GM21528 (cell line): ENCODE data around the gene NAA16.
A peak's percentile ranks its signal among the peaks of the same experiment; 100 is the strongest.

ENCODE experiments used
- ATAC-seq: cut with Tn5 transposase; IDR thresholded peaks from one replicate; pipeline ENCODE4 v1.9.1; 2021; ENCODE audit warnings: mild to moderate bottlenecking, moderate library complexity; ENCODE audit not compliant: unreplicated experiment, low FRiP score

NAA16 gene

DNA sequence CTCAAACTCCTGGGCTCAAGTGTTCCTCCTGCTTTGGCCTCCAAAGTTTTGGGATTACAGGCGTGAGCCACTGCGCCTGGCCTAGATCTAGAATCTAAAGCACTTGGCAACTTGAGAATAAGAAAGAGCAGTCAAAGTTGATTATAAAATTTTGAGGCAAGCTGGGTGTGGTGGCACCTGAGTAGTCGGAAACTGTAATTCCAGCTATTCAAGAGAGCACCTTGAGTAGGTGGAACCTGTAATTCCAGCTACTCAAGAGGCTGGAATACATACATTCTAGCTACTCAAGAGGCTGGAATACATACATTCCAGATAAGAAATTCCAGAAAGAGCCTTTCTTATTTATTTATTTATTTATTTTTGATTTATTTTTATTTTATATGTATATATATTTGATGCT, 8.3 kb upstream of the NAA16 start:
- no peak for ATAC-seq

GRCh38 chr13:41304551-41304950, 6.5 kb upstream of the NAA16 start:
- ATAC-seq = no peak

DNA sequence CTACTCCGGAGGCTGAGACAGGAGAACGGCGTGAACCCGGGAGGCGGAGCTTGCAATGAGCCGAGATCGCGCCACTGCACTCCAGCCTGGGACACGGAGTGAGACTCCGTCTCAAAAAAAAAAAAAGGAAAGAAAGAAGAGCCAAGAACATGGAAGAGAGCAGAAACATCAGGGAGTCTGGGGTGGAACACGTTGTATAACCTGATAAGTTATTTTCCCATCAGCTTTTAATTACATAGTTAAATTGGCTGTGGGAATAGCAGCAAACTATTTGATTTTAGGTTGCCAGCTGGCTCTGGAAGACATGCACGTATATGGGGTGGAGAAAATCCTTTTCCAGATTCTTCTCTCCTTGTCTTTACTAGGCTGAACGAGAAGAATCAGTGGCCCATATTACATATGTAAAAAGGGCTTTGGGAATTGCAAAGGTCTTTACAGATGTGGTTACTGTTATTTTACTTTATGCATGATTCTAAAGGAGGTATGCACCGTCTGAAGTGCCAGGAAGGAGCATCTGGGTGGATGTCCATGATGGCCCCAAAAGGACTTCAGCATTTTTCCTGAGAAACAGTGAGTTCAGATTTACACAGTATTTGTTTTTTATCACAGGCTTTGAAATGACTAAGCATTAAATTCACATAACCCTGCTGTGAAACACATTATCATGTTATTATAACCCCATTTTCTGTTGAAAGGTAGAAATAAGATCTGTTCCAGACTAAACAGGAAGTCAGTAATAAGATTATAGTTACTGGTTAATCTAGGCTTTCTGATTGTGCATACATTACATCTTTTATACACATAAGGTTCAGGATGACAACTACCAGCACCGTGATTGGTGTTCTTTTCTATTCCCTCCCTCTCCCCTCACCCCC, 4.6 kb upstream of the NAA16 start:
- ATAC-seq = no peak

- ATAC-seq = no peak
Observed at GRCh38 chr13:41307884-41308640, 3.0 kb upstream of the NAA16 start.

DNA sequence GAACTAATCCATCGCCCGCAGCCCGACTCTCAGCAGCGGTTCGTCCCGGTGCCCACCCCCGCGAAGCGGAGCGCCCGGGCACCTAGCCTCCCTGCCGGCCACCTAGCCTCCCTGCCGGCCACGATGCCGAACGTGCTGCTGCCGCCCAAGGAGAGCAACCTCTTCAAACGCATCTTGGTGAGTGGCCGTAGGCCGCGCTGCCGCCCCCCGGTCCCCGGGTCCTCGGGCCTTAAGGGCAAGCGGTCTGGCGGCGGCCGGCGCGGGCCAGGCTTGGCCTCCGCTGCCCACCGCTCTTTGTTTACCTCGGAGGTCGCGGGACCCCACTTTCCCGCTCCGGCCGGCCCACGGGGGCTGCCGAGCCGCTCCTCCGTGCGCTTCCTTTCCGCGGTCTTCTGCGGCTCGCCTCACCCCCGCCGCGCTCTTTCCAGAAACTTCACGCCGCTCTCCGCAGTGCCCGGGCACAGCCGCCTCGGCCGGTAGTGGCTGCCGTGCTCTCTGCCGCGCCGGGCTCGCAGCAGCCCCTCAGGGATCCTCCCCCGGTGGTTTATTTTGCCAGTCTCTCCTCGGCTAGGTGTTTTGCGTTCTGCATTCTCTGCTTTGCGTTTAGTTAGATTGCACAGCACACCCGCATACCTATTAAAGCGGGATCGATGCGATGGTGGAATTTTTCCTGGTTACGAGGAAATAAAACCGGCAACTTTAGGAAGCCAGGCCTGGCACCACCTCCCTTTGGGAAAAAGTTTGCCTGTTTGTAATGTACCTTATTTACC, 524 bp downstream of the NAA16 start:
- ATAC-seq = peak; percentile 56

DNA sequence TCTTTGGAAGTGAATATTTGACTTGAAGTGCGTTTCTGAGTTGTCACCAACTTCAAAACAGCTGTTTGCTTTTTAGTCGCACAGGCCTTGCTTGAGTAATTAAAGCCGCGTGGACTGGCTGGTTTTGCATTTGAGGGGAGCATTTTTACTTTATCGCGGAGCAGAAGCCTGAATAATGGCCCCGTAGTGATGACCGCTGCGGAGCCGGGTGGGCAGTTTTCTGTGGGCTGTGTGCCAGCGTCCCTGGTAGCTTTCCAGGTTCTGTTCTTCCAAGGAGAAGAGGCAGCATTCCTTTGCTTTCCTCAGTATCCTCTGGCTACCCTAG, 1.1 kb downstream of the NAA16 start:
- peak; percentile 22 for ATAC-seq

GRCh38 chr13:41313117-41313516, 2.0 kb downstream of the NAA16 start:
- no peak for ATAC-seq

DNA sequence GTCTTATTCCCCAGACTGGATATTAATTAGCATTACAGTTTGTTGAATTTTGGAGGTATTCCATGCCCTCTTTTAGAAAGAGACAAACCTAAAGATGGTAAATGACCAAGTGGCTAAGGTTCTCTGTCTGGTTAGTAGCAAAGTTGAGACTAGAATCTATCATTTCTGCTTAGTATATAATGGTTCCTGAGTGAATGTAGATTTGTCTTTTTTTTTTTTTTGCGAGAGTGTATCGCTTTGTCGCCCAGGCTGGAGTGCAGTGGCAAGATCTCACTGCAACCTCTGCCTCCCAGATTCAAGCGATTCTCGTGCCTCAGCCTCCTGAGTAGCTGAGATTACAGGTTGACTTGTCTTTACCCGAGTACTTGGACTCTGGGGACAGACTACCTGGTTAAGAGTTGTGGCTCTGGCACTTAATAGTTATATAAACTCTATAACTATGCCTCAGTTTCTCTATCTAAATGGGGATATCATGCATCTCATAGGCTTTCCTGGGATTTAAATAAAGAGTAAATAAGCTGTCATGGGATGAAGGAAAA, 2.7 kb downstream of the NAA16 start:
- no peak for ATAC-seq

DNA sequence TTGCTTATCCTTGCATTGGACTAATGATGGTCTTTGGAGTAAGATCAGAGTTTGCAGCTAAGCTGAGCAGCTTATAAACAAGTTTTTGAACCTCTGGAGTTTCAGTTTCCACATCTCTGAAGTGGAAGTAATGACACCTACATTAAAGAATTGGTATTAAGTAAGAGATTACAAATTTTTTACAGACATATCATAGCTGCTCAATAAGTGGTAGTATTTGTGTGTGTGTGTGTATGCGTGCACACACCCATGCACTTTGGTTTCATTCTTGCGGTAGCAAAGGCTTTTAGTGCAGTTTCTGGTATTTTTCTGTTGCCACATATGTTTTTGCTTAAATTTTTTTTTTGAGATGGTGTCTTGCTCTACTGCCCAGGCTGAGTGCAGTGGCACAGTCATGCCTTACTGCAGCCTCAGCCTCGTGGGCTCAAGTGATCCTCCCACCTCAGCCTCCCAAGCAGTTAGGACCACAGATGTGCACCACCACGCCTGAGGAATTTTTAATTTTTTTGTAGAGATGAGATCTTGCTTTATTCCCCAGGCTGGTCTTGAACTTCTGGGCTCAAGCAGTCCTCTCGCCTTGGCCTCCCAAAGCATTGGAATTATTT, 4.5 kb downstream of the NAA16 start:
- no peak for ATAC-seq

GRCh38 chr13:41317243-41317642, 6.2 kb downstream of the NAA16 start:
- no peak for ATAC-seq

GRCh38 chr13:41325752-41326151, 14.7 kb downstream of the NAA16 start:
- no peak for ATAC-seq

GRCh38 chr13:41326661-41327060, 15.6 kb downstream of the NAA16 start:
- ATAC-seq = no peak

DNA sequence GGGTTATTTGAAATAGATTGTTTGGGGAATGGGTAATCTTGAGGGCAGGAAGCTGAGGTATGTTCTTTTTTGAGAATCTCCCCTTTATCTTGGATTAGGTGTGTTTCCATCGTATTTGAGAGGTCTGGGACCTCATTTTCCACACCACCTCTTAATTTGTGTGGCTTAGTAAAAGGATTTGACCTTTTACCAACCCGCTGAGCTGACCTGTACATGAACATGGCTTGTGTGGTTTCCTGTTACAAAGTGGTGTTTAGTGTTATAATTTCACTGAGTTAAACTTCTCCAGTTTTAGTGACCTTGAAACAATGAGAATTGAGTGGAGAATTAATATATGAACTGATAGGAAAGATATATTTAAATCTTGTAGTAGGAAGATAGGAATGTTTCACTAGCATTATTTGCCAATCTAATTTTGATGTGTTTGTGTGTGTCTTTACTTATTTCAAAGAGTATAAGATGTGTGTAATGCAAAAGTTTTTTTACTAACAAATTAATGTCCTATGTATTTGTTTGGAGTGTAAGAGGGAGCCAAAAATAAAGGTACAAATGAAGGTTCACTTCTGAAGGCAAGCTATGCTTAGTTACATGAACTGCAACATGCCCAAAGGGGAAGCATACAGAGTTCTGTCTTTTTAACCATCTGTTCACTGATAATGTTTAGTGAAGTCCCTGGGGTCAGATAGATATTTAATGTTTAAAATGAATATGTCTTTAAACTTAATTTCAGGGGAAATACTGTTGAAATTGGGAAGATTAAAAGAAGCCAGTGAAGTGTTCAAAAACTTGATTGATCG, 17.1 kb downstream of the NAA16 start:
- ATAC-seq = no peak

DNA sequence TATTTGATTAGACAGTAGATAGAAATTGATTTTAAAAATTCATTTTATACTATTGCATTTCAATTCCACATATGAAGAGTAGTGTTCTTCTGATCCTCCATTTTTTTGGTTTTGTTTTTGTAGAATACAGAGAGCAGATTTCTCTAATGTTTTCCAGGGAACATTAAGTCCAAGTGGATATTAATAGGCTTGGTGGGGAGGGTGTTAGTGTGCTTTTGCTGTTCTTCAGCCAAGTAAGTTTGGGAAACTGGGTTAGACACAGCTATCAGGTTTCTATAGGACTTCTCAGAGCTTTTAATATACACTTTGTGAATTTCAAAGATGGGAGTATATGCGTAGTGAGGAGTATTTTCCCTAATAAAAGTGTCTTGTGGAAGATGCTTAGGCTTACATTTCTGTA, 21.8 kb downstream of the NAA16 start:
- ATAC-seq = no peak

DNA sequence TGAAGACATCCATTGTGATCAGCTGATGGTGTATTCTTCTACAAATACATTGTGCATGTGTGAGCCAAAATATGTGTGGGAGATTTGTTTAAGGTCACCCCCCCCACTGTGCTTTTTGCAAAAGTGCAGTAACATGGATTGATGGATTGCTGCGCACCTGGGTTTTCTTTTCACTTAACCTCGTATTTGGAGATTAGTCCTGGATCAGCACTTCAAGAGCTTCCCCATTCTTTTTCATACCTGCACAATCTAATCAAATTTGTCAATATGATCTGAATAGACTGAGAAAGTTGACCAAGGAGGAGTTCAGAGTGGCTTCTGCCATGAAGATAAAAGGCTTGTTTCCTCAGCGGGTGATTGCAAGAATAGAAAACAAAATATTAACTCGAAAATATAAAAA, 23.7 kb downstream of the NAA16 start:
- no peak for ATAC-seq

GRCh38 chr13:41344358-41344757, 33.3 kb downstream of the NAA16 start:
- ATAC-seq = no peak

DNA sequence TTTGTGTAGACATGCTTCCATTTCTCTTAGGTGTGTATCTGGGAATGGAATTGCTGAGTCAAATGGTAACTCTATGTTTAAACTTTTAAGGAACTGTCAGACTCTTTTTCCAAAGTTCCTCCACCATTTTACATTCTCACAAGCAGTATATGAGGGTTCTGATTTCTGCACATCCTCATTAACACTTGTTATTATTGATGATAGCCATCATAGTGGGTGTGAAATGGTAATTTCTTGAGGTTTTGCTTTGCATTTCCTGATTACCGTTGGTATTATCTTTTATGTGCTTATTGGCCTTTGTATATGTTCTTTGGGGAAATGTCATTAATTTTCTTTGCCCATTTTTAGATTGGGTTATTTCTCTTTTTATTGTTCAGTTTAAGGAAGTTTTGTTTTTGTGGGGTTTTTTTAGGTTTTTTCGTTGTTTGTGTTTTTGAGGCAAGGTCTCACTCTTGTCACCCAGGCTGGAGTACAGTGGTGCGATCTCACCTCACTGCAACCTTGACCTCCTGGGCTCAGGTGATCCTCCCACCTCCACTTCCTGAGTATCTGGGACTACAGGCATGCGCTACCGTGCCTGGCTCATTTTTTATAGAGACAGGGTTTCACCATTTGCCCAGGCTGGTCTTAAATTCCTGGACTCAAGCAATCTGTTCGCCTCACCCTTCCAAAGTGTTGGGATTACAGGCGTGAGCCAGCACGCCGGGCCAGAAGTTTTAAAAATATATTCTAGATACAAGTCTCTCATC, 34.3 kb downstream of the NAA16 start:
- ATAC-seq = no peak

- no peak for ATAC-seq
Observed at GRCh38 chr13:41345914-41346589, 35.0 kb downstream of the NAA16 start.
